Measurements from ENCODE around the gene SGCD.

The SGCD gene

GRCh38 chr5:156522651-156523529, 195.9 kb downstream of the SGCD start:
- no peak for DNase-seq

GRCh38 chr5:156523607-156524006, 196.6 kb downstream of the SGCD start:
- DNase-seq = no peak

- no peak for DNase-seq
Observed at GRCh38 chr5:156526081-156526925, 199.3 kb downstream of the SGCD start.

GRCh38 chr5:156527611-156528010, 200.6 kb downstream of the SGCD start:
- no peak for DNase-seq

GRCh38 chr5:156528673-156529072, 201.7 kb downstream of the SGCD start:
- DNase-seq = no peak

- no peak for DNase-seq
Observed at GRCh38 chr5:156529892-156530291, 202.9 kb downstream of the SGCD start.

- DNase-seq = no peak
Observed at GRCh38 chr5:156531199-156531598, 204.2 kb downstream of the SGCD start.

GRCh38 chr5:156532921-156533320, 206.0 kb downstream of the SGCD start:
- DNase-seq = no peak

GRCh38 chr5:156534085-156534484, 207.1 kb downstream of the SGCD start:
- DNase-seq = no peak

- no peak for DNase-seq
Observed at GRCh38 chr5:156534906-156535485, 208.0 kb downstream of the SGCD start.

- peak; percentile 8 for DNase-seq
Observed at GRCh38 chr5:156540491-156540890, 213.5 kb downstream of the SGCD start.

GRCh38 chr5:156541582-156541981, 214.6 kb downstream of the SGCD start:
- no peak for DNase-seq

GRCh38 chr5:156543348-156544145, 216.6 kb downstream of the SGCD start:
- no peak for DNase-seq

- no peak for DNase-seq
Observed at GRCh38 chr5:156552855-156553358, 225.9 kb downstream of the SGCD start.

GRCh38 chr5:156556666-156557406, 229.9 kb downstream of the SGCD start:
- DNase-seq = no peak

- DNase-seq = no peak
Observed at GRCh38 chr5:156560002-156560401, 233.0 kb downstream of the SGCD start.

- no peak for DNase-seq
Observed at GRCh38 chr5:156561651-156562050, 234.7 kb downstream of the SGCD start.

GRCh38 chr5:156570615-156571014, 243.7 kb downstream of the SGCD start:
- DNase-seq = no peak

GRCh38 chr5:156581725-156582124, 254.8 kb downstream of the SGCD start:
- no peak for DNase-seq

GRCh38 chr5:156582193-156582598, 255.2 kb downstream of the SGCD start:
- no peak for DNase-seq

GRCh38 chr5:156584871-156585270, 257.9 kb downstream of the SGCD start:
- no peak for DNase-seq

GRCh38 chr5:156585999-156586398, 259.0 kb downstream of the SGCD start:
- no peak for DNase-seq

All from retina (tissue), 1 donor.